Activated naive CD4-positive, alpha-beta T cell treated with anti-CD3 and anti-CD28 coated beads for 36 hours (primary cell): ENCODE data around the gene DDIT3. TPM values are rescaled to one million over a fixed set of nuclear protein-coding genes. Genes with fewer than 3 reads are reported as not detected.
"Not testable (repeated sequence)": the region's sequence is repeated elsewhere in the genome, so short reads cannot be mapped to it uniquely, and the experiment has no call there.

Experiments used
- CTCF ChIA-PET: fragments of 350-600 bp; sonication (Branson Sonifier 250); formaldehyde crosslinking; loops from one replicate; lab custom pipeline; 2021; ENCODE audit warnings: antibody characterized with exemption; lab: Charles Lee
- DNase-seq: peaks from one replicate; pipeline ENCODE4 v3.0.0-alpha.2; 2020
- H3K27ac Mint-ChIP-seq: one replicate; pipeline ENCODE4 v1.8.0; 2021; ENCODE audit warnings: mild to moderate bottlenecking, mixed read lengths
- H3K27me3 Mint-ChIP-seq: one replicate; pipeline ENCODE4 v1.8.0; 2021; ENCODE audit warnings: low read depth, mixed read lengths
- H3K36me3 Mint-ChIP-seq: one replicate; pipeline ENCODE4 v1.8.0; 2021; ENCODE audit warnings: low read depth, mixed read lengths
- H3K4me1 Mint-ChIP-seq: one replicate; pipeline ENCODE4 v1.8.0; 2021; ENCODE audit warnings: low read depth, mixed read lengths
- H3K4me3 Mint-ChIP-seq: one replicate; pipeline ENCODE4 v1.8.0; 2021; ENCODE audit warnings: mild to moderate bottlenecking, moderate library complexity, mixed read lengths
- H3K9me3 Mint-ChIP-seq: one replicate; pipeline ENCODE4 v1.8.0; 2021; ENCODE audit warnings: mixed read lengths
- intact Hi-C: fragments of 100-400 bp; cut with micrococcal nuclease; formaldehyde crosslinking; loops from one replicate; pipeline ENCODE4 v1.15.1; 2023
- total RNA-seq, 2 experiments: library from RNA; stranded (reverse); gene quantifications; one replicate each; pipeline ENCODE4 v1.2.3, GENCODE V29; 2021

The DDIT3 gene
- total RNA-seq, 2 experiments from 2014 or later = 44.6 to 45.6 TPM

- Mint-ChIP-seq H3K4me3 (no peak overlapping the region), H3K4me1 (peaks cover 7% of the 10 kb centered on the region), H3K27ac (no peak overlapping the region), H3K9me3 (no peaks in the 10 kb centered on the region), H3K36me3 (peaks cover 67% of the 10 kb centered on the region), H3K27me3 (no peaks in the 10 kb centered on the region)
- CTCF ChIA-PET = no interaction called here
- DNase-seq = no peak
- intact Hi-C loops = no loop called here
Measured at GRCh38 chr12:57498132-57498502, 22.2 kb downstream of the DDIT3 start.

- Mint-ChIP-seq H3K9me3 (no peaks in the 10 kb centered on the region), H3K36me3 (peaks cover 70% of the 10 kb centered on the region), H3K27me3 (no peaks in the 10 kb centered on the region), H3K27ac (peak overlapping the region; percentile 6), H3K4me3 (no peak overlapping the region), H3K4me1 (peaks cover 13% of the 10 kb centered on the region)
- no peak for DNase-seq
- intact Hi-C loops = no loop called here
- CTCF ChIA-PET = interaction anchor here (0.6 to 1.2 kb wide), 2 partner anchors 12 to 55 kb away, joined by 3 to 7 read pairs; no protein-coding TSS in a partner anchor
Measured at GRCh38 chr12:57497223-57498131, 22.8 kb downstream of the DDIT3 start.

- peak overlapping the region; percentile 6 for H3K27ac Mint-ChIP-seq
- peaks cover 69% of the 10 kb centered on the region for H3K36me3 Mint-ChIP-seq
- H3K4me3 Mint-ChIP-seq = no peak overlapping the region
- H3K4me1 Mint-ChIP-seq = peaks cover 14% of the 10 kb centered on the region
- no peaks in the 10 kb centered on the region for H3K27me3 Mint-ChIP-seq
- CTCF ChIA-PET = interaction anchor here (0.6 to 1.2 kb wide), 2 partner anchors 13 to 56 kb away, joined by 3 to 7 read pairs; no protein-coding TSS in a partner anchor
- intact Hi-C loops = no loop called here
- no peaks in the 10 kb centered on the region for H3K9me3 Mint-ChIP-seq
- DNase-seq = no peak
Measured at GRCh38 chr12:57496822-57497221, 23.5 kb downstream of the DDIT3 start.

GRCh38 chr12:57495051-57495701 is 25.1 kb downstream of the DDIT3 start:
- H3K9me3 Mint-ChIP-seq, intact Hi-C loops, H3K27me3 Mint-ChIP-seq, H3K27ac Mint-ChIP-seq, CTCF ChIA-PET, H3K4me3 Mint-ChIP-seq, DNase-seq: not testable (repeated sequence)
- Mint-ChIP-seq H3K4me1 (peaks cover 24% of the 10 kb centered on the region), H3K36me3 (peaks cover 66% of the 10 kb centered on the region)

- Mint-ChIP-seq H3K36me3 (peaks cover 62% of the 10 kb centered on the region), H3K9me3 (no peaks in the 10 kb centered on the region), H3K27ac (peak overlapping the region; percentile 68), H3K4me1 (peaks cover 43% of the 10 kb centered on the region), H3K4me3 (no peak overlapping the region), H3K27me3 (no peaks in the 10 kb centered on the region)
- CTCF ChIA-PET = interaction anchor here (1.1 kb wide), 1 partner anchor 33 kb away, joined by 4 read pairs; no protein-coding TSS in a partner anchor
- intact Hi-C loops = no loop called here
- DNase-seq = no peak
Measured at GRCh38 chr12:57491393-57492280, 28.7 kb downstream of the DDIT3 start.

DNA sequence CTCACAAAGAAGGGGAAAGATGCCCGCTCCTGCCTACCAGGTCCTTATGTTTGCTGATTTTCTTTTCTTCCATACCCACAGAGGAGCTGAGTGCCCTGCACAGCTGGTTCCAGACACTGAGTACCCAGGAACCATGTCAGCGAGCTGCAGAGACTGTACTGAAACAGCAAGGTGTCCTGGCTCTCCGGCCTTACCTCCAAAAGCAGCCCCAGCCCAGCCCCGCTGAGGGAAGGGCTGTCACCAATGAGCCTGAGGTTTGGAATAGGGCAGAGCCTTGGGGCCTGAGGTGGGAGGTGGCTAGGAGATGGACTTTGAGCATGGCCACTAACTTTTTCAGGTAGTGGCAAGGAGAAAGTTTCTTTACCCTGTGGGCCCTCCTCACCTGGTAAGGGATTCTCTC is 30.2 kb downstream of the DDIT3 start:
- H3K36me3 Mint-ChIP-seq = peaks cover 55% of the 10 kb centered on the region
- no peaks in the 10 kb centered on the region for H3K9me3 Mint-ChIP-seq
- DNase-seq = no peak
- CTCF ChIA-PET = interaction anchor here (0.8 to 1.7 kb wide), 5 partner anchors 10 to 275 kb away, joined by 3 to 7 read pairs (median 3); partner anchors contain the start of gene ARHGAP9
- H3K4me3 Mint-ChIP-seq = no peak overlapping the region
- peaks cover 43% of the 10 kb centered on the region for H3K4me1 Mint-ChIP-seq
- no peaks in the 10 kb centered on the region for H3K27me3 Mint-ChIP-seq
- no peak overlapping the region for H3K27ac Mint-ChIP-seq
- intact Hi-C loops = no loop called here

GRCh38 chr12:57489157-57489641 is 31.1 kb downstream of the DDIT3 start:
- Mint-ChIP-seq H3K4me1 (peaks cover 43% of the 10 kb centered on the region), H3K27me3 (no peaks in the 10 kb centered on the region), H3K9me3 (no peaks in the 10 kb centered on the region), H3K4me3 (peak overlapping the region; percentile 97), H3K36me3 (peaks cover 52% of the 10 kb centered on the region), H3K27ac (peak overlapping the region; percentile 94)
- DNase-seq = no peak
- CTCF ChIA-PET = interaction anchor here (1.5 to 1.7 kb wide), 2 partner anchors 13 to 31 kb away, joined by 5 to 7 read pairs; no protein-coding TSS in a partner anchor
- intact Hi-C loops = no loop called here

GRCh38 chr12:57488402-57489156 is 31.7 kb downstream of the DDIT3 start:
- DNase-seq = no peak
- Mint-ChIP-seq H3K27me3 (no peaks in the 10 kb centered on the region), H3K36me3 (peaks cover 49% of the 10 kb centered on the region), H3K9me3 (no peaks in the 10 kb centered on the region), H3K27ac (peak overlapping the region; percentile 94), H3K4me3 (peak overlapping the region; percentile 97), H3K4me1 (peaks cover 43% of the 10 kb centered on the region)
- intact Hi-C loops = loop anchor here (1.0 kb wide), 1 partner anchor 32 kb away; the partner anchor contains the start of gene DDIT3
- CTCF ChIA-PET = interaction anchor here (1.5 to 1.7 kb wide), 2 partner anchors 12 to 30 kb away, joined by 5 to 7 read pairs; no protein-coding TSS in a partner anchor

DNA sequence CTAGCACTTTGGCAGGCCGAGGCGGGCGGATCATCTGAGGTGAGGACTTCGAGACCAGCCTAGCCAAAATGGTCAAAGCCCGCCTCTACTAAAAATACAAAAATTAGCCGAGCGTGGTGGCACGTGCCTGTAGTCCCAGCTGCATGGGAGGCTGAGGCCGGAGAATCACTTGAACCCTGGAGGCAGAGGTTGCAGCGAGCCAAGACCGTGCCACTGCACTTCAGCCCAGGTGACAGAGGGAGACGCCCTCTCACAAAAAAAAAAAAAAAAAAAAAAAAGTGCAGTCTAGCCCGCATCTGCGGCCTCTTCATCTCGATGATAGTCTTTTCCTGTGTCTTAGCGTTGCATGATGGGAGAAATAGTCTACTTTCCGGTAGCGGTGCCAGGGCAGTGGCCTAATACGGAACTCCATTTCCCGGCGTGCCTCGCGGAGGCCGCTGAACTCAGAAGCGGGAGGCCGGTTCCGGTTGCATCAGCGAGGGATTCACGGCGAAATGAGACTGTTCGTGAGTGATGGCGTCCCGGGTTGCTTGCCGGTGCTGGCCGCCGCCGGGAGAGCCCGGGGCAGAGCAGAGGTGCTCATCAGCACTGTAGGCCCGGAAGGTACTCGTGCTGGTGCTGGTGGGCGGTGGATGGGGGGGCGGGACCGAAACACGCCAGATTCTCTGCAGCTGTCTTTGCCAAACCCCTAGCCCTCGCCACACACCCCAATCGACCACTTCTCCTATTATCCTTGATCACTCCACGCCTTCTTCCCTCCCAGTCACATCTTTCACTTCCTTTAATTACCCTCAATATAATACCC is 32.5 kb downstream of the DDIT3 start, which contains the start of gene MARS1:
TSS of gene MARS1 (plus strand) at position 472 of the 805 bp plus-strand sequence. CDS start at position 495, 23 bp downstream.
- intact Hi-C loops = loop anchor here (1.0 kb wide), 5 partner anchors 9 to 207 kb away; partner anchors contain the start of genes DCTN2, DDIT3 and GLI1
- Mint-ChIP-seq H3K27ac (peak within 1 kb of the TSS; percentile 94), H3K4me3 (peak within 1 kb of the TSS; percentile 97), H3K4me1 (peaks cover 49% of the 10 kb centered on the region), H3K9me3 (no peaks in the 10 kb centered on the region), H3K27me3 (no peaks in the 10 kb centered on the region), H3K36me3 (peaks cover 50% of the 10 kb centered on the region)
- CTCF ChIA-PET = interaction anchor here (1.1 to 1.2 kb wide), 2 partner anchors 16 to 25 kb away, joined by 3 to 6 read pairs; no protein-coding TSS in a partner anchor
- DNase-seq = peak; percentile 97

GRCh38 chr12:57487055-57487596 is 33.2 kb downstream of the DDIT3 start:
- CTCF ChIA-PET = interaction anchor here (1.1 to 1.8 kb wide), 4 partner anchors 10 to 28 kb away, joined by 3 to 13 read pairs (median 4); partner anchors contain the start of gene GLI1
- no peak overlapping the region for H3K27ac Mint-ChIP-seq
- peaks cover 45% of the 10 kb centered on the region for H3K36me3 Mint-ChIP-seq
- intact Hi-C loops = loop anchor here (1.0 kb wide), 4 partner anchors 9 to 207 kb away; partner anchors contain the start of genes DCTN2 and GLI1
- no peak overlapping the region for H3K4me3 Mint-ChIP-seq
- H3K4me1 Mint-ChIP-seq = peaks cover 45% of the 10 kb centered on the region
- H3K9me3 Mint-ChIP-seq = no peaks in the 10 kb centered on the region
- no peaks in the 10 kb centered on the region for H3K27me3 Mint-ChIP-seq
- no peak for DNase-seq
